ENCODE results near the gene G6PC3.

G6PC3 gene

GRCh38 chr17:44075598-44076293, 5.2 kb downstream of the G6PC3 start:
- POLR2A ChIA-PET, result interaction anchor here (2.9 kb wide), 1 partner anchor 8 kb away, joined by 13 read pairs; no protein-coding TSS in a partner anchor
- peaks cover 13% of the 10 kb centered on the region for H3K4me1 ChIP-seq (ENCODE audit: control insufficient read depth, insufficient read depth, low read length)
- TF ChIP-seq ZNF837 (tag by site-specific recombination; IDR thresholded peaks at IDR 0.05), result no peak
- no peak for TF ChIP-seq ZNF350 (tag by site-specific recombination; IDR thresholded peaks at IDR 0.05)
- no peak for TF ChIP-seq ZNF175 (tag by site-specific recombination; IDR thresholded peaks at IDR 0.05)
- TF ChIP-seq GLIS2 (tag by site-specific recombination; IDR thresholded peaks at IDR 0.05), result peak; percentile 42; the same call in 1 of the 2 replicates
- TF ChIP-seq ZNF114 (tag by site-specific recombination; IDR thresholded peaks at IDR 0.05), result no peak
- no peak for TF ChIP-seq ZBTB1 (tag by site-specific recombination; IDR thresholded peaks at IDR 0.05)
- TF ChIP-seq, protein P1, sequence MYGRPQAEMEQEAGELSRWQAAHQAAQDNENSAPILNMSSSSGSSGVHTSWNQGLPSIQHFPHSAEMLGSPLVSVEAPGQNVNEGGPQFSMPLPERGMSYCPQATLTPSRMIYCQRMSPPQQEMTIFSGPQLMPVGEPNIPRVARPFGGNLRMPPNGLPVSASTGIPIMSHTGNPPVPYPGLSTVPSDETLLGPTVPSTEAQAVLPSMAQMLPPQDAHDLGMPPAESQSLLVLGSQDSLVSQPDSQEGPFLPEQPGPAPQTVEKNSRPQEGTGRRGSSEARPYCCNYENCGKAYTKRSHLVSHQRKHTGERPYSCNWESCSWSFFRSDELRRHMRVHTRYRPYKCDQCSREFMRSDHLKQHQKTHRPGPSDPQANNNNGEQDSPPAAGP (tag by site-specific recombination; IDR thresholded peaks at IDR 0.05), result peak; percentile 99
- TF ChIP-seq GLIS1 (tag by site-specific recombination; IDR thresholded peaks at IDR 0.05), result peak; percentile 49; the same call in 1 of the 2 replicates
- TF ChIP-seq ZNF426 (tag by site-specific recombination; IDR thresholded peaks at IDR 0.05), result no peak
- TF ChIP-seq PRDM2 (tag by site-specific recombination; IDR thresholded peaks at IDR 0.05; ENCODE audit: borderline replicate concordance), result no peak
- TF ChIP-seq ZNF660 (tag by site-specific recombination; IDR thresholded peaks at IDR 0.05), result no peak
- H3K9me3 ChIP-seq (ENCODE audit: control insufficient read depth, insufficient read depth, low read depth, low read length), result no peaks in the 10 kb centered on the region
- H3K36me3 ChIP-seq (ENCODE audit: control insufficient read depth in 2 of 2, insufficient read depth in 1 of 2, low read length in 2 of 2), result peaks cover 6 to 73% of the 10 kb centered on the region in 2 experiments
- CTCF ChIA-PET, result interaction anchor here (0.6 to 1.5 kb wide), 4 partner anchors 8 to 43 kb away, joined by 3 to 8 read pairs (median 5); no protein-coding TSS in a partner anchor
- H3K4me3 ChIP-seq (ENCODE audit: low read depth, low read length), result no peak overlapping the region
- peak overlapping the region; percentile 39; the same call in 1 of the 2 replicates for H3K27ac ChIP-seq (ENCODE audit: extremely low read depth, low read depth, low read length)

- POLR2A ChIA-PET, result no interaction called here
- Histone ChIP-seq H3K36me3 (ENCODE audit: control insufficient read depth in 2 of 2, insufficient read depth in 1 of 2, low read length in 2 of 2) (peaks cover 6 to 79% of the 10 kb centered on the region in 2 experiments), H3K4me1 (ENCODE audit: control insufficient read depth, insufficient read depth, low read length) (peaks cover 8% of the 10 kb centered on the region), H3K27ac (ENCODE audit: extremely low read depth, low read depth, low read length) (peak overlapping the region; percentile 40; the same call in 1 of the 2 replicates), H3K4me3 (ENCODE audit: low read depth, low read length) (no peak overlapping the region), H3K9me3 (ENCODE audit: control insufficient read depth, insufficient read depth, low read depth, low read length) (no peaks in the 10 kb centered on the region)
- TF ChIP-seq HOXC10 (CRISPR knock-in tag; IDR thresholded peaks at IDR 0.05) (no peak), ZIC2 (tag by site-specific recombination; IDR thresholded peaks at IDR 0.05) (peak; percentile 56; the same call in 1 of the 2 replicates), ZNF2 (tag by site-specific recombination; IDR thresholded peaks at IDR 0.05) (no peak), ZNF658 (tag by site-specific recombination; IDR thresholded peaks at IDR 0.05) (no peak), ZBTB20 (tag by site-specific recombination; IDR thresholded peaks at IDR 0.05) (peak; percentile 86), PBX3 (CRISPR knock-in tag; IDR thresholded peaks at IDR 0.05) (no peak), ZNF175 (tag by site-specific recombination; IDR thresholded peaks at IDR 0.05) (no peak), ZBTB48 (tag by site-specific recombination; IDR thresholded peaks at IDR 0.05) (peak; percentile 54; the same call in 1 of the 2 replicates)
- TF ChIP-seq, protein P2, sequence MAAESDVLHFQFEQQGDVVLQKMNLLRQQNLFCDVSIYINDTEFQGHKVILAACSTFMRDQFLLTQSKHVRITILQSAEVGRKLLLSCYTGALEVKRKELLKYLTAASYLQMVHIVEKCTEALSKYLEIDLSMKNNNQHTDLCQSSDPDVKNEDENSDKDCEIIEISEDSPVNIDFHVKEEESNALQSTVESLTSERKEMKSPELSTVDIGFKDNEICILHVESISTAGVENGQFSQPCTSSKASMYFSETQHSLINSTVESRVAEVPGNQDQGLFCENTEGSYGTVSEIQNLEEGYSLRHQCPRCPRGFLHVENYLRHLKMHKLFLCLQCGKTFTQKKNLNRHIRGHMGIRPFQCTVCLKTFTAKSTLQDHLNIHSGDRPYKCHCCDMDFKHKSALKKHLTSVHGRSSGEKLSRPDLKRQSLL (tag by site-specific recombination; IDR thresholded peaks at IDR 0.05), result no peak
- CTCF ChIA-PET, result no interaction called here
These were observed 6.4 kb downstream of the G6PC3 start for GRCh38 chr17:44076716-44077594.
